Ammon's horn (tissue), 1 donor: ENCODE results near the gene NRP2.
A peak's percentile ranks its signal among the peaks of the same experiment; 100 is the strongest.

Experiments
- DNase-seq: peaks from one replicate; pipeline ENCODE4 v3.0.0-alpha.2; 2016; ENCODE audit warnings: low spot score

Gene NRP2

DNA sequence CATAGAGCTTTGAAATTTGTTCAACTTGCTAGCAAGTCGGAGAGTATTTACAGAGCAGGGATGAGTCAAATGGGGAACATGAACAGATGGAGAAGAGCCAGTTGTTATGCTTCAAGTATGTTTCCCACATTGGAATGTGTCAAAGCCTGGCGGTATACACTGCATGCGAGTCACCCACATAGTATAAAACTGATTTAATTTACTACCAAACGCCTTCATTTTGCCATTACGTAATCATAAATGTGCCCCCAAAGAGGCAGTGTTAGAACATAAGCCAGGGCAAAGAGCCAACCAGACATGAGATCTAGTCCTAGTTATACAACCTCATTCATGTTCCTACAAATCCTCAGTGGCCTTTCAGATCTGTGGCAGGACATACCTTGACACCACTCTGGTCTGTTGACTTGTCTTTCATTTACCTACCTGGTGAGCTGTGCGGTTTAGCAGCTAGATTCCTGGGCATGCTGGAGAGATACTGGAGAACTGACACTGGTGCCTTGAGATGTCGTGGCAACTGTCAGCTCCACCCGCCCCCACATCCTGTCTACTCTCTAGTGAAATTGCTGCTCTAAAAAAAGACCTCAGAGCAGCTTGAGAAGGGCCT is 21.7 kb upstream of the NRP2 start:
- peak; percentile 61 for DNase-seq

DNA sequence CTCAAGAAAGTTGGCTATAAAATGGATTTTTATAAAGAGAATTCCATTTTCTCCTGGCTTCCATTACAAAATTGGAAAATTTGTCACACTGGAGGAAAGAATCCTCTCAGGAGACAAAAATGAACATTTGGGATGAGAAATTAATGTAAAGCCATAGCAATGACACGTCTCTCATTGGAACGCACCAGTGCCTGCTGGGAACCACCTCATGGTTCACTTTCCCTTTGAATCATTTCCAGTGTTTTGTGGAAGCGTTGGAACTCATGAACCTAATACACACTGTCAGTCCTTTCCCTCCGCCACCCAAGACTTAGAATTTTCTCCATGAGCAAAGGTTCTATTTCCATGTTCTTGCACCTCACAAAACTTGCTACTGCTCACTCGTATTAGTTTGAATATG is 21.0 kb upstream of the NRP2 start:
- no peak for DNase-seq

DNA sequence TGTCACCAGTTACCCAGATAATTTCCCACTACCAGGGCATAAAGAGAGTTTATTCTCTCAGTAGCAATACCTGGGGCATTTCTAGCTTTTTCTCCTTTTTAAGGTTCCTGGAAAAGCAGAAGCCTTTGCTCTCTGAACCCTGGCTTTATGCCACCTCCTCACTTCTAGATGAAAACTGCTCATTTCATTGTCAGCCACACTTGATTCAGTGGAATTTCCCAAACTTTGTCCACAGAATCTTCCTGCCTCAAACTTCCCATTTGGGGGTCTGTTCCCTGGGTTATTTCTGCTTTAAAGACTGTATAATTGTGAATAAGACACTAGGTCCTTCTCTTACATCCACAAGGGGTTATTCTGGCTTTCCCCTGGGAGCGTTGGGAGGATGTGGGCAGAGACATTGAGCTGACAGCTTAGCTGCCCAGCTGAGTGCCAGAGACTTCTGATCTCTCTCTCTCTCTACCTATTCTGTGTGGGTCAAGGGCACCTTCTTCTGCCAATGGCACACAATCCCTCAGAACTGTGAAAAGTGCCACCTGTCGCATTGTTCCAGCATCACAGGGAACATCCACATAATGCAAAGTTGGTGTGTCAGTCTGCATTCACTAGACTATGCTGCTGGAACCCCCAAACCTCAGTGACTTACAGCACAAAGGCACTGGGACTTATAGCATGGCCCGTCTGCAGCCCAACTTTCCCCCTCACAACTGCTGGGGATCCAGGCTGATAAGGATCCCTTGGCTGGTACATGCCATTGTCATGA is 19.9 kb upstream of the NRP2 start:
- no peak for DNase-seq

DNA sequence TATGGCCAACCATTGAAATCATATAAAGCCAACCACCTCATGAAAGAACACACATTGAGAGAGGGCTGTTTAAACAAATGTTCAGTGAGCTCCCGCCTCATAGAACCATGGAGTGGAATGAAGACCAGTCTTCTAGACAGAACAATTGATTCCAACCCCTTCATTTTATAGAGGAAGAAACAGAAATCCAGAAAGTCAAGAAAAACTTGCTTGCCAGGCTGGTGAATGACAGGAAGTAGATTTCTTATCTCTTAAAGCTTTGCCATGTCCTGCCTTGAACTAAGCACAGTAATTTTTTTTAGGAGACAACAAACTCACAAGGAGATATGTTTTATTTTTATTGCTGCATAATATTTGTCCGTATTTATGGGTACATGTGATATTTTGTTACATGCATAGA is 16.5 kb upstream of the NRP2 start:
- DNase-seq, result no peak

DNA sequence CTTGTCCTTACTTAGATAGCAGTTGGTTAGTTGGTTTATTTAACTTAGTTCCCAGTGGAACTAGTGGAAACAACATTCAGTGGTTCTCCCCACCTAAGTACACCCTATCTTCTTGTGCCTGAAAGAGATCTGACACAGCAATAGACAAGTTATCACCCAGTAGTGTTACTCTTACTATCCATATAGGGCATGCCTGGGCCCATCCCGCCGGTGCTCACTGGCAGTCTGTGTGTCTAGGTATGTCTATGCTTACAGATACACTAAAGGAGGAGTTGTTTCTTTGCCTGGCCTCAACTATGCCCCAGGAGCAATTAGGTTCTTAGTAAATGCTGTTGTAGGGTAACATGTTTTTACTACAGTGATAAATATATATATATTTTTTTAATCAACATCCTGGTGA is 12.0 kb upstream of the NRP2 start:
- no peak for DNase-seq

DNA sequence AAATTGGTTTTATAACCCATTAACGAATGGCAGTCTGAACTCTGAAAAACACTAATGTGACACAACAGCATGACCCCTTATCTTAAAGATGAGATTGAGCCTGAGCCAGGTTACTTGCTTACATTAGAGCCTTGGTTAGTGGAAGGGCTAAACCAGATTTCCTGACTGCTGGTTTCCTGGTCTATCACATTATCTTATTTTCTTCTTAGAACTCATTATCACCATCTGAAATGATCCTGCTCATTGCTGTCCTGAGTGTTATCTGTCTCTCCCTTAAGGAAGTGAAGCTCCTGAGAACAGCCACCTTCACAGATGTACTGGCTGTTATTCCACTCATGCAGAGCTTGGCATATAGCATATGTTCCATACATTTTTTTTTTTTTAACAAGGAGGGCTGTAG is 9.0 kb upstream of the NRP2 start:
- no peak for DNase-seq

DNA sequence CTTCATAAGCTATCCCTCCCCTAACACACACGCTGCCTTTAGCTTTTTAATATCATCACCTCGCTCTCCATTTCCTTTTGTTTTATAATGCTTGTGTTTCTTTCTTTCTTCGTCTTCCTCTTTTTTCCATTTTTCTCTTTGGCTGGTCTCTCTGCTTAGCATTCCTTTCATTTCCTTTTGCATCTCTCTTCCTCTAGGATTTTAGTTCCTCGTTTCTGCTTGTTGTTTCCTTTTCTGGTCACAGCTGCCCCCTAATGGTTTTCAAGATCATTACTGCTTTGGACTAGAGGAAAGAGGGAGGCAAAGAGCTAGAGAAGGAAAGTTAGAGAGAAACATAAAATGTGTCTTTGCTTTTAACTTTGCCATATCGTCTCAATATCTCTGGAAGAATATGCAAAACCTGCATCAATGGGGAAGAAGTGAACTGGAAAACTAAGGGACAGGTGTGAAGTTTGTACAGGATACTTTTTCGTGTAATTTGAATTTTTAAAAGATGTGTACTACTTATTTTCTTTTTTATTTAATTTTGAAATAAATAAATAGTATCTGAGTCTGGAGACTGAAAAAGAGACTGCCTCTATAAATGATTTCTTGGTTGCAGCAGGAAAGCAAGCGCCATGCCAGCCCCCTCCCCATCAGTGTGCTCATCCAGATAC is 6.3 kb upstream of the NRP2 start:
- DNase-seq, result peak; percentile 82

DNA sequence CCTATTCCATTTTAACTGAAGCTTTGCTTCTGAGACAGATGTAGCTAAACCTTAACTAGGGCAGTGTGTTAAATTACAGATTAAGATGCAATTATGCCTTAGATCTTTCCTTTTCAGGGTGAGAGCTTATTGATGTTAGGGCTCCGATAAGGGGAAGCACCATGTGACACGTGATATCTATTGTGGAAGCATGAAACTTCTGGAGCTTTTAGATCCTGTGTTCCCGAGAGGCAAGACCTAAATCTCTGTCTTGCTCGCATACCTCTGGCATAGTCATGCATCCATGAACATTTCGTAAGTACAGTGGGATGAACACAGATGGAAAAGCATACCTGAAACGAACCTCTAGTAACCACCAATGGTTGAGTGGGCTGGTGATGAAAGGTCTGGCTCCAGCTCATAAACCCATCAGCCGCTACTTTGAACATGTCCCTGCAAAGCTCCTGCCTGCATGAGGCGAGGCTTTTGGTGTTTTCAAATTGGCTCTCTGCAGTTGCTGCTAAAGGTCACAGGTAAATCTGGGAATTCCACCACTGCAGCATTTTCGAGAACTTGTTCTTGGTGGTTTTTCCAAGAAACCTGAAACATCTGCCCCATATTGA is 3.7 kb upstream of the NRP2 start:
- DNase-seq, result no peak

DNA sequence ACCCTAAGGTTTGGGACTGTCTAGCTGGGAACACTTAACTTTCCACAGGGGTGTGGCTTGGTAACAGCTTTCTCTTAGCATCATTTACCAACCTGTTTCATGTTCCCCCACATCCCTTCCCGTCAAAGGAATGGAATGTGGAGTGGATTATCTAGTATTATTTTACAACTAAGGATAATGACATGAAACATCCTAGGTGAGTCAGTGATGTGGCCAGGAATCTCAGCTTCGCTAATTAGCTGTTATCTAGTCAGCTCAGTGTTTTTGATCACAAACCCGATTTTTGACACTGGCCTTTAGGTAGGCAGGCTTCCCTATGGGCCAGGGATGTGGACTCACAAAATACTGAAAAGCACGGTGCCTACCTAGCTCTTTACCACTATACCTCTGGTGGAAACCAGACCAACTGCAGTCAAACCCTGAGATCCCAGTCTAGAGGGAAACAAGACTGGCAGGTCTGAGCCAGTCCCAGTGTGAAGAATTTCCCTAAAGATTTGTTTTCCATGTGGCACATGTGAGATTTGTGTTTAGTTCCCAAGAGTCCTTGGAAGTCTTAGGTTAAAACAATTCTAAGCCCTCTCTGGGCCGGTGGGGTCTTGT is 2.8 kb upstream of the NRP2 start:
- no peak for DNase-seq

DNA sequence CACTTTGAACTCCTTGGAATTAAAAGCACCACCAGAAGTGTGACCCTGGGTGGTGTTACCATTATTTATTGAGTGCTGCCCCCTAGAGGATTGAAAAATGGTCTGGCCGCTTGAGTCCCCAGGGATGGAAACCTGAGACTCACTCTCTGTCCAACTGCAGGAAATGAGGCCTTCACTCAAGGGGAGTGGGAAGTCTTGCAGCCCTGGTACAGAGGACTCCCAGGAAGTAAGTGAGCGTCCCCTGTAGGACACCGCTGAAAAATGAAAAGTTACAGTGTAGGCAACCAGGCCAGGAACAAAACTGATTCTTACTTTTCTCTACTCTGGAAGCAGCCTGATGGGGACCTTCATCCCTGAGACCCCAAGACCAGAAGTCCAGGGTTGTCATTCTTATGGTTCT is 2.2 kb upstream of the NRP2 start:
- no peak for DNase-seq

DNA sequence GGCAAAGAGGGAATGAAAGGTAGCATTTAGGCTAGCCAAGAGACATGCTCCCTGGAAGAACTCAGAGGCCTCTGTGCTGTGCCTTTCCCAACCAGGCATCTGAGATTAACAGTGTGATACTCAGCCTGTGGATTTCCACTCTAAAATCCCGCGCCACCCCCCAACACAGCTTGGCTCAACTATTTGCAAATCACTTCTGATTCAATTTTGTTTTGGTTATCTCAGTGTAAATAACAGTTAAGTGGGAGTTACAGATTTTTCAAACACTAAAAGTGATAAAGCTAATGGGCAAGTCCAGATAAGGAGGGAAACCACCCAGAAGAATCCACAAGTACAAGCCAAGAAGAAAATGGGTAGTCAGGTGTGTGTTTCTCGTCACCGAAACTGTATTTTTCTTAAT is 1.4 kb upstream of the NRP2 start:
- no peak for DNase-seq

DNA sequence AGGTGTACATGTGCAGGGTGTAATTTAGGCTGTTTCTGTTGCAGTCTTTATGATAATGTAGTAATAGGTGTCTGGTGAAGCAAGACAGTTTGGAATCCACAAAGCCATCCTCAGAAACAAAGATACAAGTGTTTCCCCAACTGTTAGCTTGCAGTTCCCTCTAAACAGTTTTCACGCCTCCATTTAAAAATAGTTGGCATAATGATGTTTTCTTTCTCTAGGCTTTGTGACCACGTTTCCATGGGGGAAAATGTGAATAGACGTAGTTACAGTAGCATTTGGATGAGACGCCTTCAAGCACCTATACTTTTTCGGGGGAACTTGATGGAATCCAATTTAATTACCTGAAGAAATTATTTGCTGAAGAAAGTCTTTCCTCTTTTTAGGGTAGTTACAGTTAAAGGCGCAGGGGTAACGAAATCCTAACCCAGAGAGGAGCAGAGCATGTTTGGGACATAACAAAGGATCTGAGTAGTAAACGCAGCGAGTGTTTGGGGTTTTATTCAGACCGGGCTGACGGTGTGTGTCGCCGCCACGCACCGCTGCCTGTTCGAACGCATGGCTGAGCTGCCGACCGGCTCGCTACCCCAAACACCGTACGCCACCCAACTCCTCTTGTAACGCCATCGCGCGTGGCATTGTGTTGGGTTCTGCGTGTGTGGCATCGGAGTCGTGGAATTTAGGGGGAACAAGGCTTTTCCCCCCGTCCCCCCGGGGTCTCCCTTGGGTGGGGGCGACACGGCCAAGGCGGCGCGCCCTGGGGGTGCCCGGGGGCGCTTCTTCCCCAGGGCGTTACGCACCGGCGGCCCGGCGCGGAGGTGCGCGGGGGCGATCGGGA is 681 bp upstream of the NRP2 start:
- DNase-seq, result peak; percentile 61

DNA sequence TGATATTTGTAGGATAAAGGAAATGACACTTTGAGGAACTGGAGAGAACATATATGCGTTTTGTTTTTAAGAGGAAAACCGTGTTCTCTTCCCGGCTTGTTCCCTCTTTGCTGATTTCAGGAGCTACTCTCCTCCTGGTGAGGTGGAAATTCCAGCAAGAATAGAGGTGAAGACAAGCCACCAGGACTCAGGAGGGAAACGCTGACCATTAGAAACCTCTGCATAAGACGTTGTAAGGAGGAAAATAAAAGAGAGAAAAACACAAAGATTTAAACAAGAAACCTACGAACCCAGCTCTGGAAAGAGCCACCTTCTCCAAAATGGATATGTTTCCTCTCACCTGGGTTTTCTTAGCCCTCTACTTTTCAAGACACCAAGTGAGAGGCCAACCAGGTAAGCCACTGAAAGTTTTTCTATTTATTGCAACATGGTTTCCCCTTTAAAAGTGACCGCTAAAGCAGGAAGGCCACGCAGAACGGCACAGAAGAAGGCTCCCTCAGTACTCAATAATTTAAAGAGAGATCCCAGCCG is 735 bp downstream of the NRP2 start:
- DNase-seq, result no peak

DNA sequence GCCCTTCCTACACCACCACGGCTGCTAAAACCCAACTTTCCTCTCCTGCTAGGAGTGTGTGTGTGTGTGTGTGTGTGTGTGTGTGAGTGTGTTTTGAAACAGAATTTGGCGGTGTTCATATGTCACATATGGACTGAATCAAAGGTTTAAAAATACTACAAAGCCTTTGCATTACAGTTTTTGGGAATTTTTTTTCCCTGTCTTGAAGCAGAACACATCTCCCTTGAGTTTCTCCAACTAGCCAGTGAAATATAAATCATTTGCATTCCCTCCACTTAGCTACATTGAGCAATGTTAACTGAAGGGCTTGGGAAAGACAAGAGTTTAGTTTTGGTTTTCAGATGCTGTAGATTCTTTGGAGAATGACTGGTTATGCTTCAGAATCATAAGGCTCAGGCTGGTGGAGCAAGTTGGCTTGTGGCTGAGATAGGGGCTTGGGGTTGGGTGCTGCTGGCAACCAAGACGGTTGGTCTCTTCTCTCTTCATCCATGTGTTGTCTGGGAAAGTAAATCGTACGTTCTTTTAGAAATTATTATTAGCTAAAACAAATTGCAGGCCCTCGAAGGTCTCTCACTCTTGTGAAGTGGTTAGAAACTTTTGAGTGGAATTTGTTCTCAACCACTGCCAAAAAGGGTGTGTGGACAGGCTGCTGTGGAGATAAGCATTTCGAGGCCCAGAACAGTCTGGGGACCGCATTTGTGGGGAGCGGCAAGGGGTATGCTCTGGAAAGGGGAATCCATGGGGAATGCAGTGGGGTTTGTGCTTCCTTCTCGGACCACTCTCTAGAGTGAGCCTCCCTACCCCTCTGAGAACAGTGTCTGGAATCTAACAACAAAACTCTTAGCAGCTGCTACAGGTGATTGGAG is 1.4 kb downstream of the NRP2 start:
- DNase-seq, result no peak

DNA sequence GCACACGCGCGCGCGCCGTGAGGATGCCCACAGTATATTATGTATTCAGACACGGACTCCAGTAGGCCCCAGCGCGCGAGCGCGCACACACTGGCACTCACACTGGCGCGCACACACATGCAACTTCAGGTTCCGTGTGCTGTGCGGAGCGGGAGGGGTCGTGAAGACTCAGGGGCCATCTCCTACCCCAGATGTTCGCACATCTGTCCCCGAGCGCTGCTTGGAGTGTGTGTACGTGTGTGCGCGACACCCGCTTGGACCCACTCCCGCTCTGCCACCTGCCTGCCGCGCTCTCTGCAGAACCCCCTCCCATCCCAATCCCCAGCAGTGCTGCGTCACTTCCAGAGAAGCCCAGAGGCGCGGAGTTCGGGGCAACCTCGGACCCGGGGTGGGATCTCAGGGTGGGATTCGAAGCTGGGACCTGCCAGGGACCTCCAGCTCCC is 2.6 kb downstream of the NRP2 start:
- peak; percentile 68 for DNase-seq

DNA sequence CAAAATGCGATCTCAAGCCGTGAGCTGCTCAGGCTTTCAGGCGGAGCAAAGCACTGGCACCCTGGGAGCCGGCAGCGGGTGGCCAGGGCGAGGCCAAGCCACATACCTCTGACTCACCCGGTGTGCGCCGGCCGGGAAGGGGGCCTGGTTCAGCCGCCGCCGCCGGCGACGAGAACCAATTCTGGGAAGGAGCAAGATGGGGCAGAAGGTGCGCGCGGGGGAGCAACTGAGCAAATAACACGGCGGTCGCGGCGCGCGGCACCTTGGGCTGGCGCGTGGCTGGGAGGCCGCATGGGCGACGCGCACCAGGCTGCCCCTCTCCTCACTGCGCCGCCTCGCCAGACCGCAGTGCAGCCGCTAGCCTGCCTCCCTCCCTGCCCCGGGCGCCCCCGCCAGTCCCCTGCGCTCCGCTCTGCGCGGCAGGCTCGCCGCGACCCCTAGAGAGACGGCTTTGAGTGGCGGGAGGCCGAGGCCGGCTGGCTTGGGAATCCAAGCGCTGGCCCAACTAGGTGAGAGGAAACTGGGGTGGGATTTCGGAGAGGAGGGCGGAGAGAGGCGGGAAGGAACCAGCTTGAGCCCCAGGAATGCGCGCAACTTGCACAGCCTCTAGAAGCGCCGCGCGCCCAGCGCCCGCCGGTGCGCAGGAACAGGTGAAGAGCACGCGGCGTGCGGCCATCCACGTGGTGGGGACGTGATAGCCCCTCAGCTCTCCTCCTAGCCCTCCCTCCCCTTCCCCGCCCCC is 3.2 kb downstream of the NRP2 start:
- DNase-seq, result no peak

DNA sequence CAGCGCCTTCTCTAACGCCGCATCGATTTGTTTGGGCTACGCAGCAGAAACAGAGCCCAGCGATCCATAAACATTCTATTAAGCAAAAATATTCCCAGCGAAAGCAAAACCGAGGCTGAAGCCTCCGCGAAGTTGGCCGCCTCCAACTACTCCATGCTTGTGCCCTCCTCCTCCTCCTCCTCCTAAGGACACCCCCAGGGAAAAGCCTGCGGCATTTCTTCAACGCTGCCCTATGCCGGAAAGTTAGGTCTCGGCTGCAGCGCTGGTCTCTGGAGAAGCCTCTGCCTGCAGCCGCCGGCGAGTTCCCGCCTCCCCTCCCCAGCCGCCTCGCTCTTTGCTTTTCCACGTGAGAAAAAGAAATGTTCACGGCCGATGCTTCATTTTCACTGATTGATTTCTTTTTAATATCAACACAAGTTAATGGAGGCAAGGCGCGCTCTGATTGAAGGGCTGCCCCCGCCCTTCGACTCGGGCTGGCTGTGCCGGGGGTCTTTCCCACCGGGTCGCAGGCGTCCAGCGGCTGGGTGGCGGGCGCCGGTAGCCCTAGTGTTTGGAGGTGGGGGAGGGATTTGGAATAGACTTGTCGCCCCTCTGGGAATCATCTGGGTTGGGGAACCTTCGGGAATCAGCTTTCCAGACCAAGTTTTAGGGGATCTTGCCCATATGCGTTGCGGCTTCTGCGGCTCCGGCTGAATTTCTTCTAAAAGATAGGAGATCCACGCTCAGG is 3.9 kb downstream of the NRP2 start:
- no peak for DNase-seq

DNA sequence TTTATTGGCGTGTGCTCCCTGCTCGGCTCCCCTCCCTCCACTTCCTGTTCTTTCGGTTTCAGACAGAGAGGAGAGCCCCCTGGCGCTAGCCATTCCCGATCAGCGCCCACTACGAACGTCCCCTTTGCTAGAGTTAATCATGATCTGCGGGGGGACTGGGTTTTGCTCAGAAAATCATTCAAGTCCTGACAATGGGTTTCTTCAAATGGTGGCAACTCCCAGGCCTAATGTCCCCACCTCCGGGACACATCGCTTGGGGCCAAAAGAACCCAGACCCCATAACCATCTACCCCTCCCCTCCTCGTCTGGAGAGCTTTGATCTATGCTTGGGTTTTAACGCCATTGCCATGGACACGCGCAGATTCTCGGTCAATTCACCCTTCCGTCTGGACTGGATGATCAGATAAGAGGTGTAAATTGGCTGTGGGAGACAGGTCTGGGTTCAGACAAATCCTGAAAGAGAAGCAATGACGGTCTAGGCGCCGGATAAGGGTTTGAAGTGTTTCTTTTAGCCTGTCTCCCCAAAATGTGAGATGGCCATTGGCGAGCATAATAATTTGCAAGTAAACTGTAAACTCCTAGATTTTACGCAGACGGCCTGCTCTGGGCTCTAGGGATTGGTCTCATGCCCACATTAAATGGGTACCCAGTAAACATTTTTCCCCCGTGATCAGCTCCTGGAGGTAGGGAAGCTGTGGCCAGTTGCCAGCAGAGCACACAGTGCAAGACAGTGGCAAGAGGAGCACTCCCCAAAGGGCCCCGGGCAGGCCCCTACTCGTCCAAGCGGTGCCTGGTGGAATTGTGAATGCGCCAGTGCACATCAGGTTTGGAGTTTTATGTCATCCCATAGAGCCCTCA is 4.7 kb downstream of the NRP2 start:
- no peak for DNase-seq
